Ishikawa (cell line): ENCODE results near the gene STRADB.

Experiments used
- CEBPB ChIP-seq: IDR thresholded peaks from 2 replicates; pipeline ENCODE4 v1.6.1; 2012
- CREB1 ChIP-seq: IDR thresholded peaks from 2 replicates; pipeline ENCODE4 v1.6.1; 2012; ENCODE audit warnings: low read depth
- EGR1 ChIP-seq: IDR thresholded peaks from 2 replicates; pipeline ENCODE4 v1.6.1; 2012
- EP300 ChIP-seq: IDR thresholded peaks from 2 replicates; pipeline ENCODE4 v1.6.1; 2012; ENCODE audit warnings: borderline replicate concordance
- FOXM1 ChIP-seq: IDR thresholded peaks from 2 replicates; pipeline ENCODE4 v1.6.1; 2012; ENCODE audit warnings: low read depth, borderline replicate concordance
- MAX ChIP-seq: IDR thresholded peaks from 2 replicates; pipeline ENCODE4 v1.6.1; 2012
- NFIC ChIP-seq: IDR thresholded peaks from 2 replicates; pipeline ENCODE4 v1.6.1; 2012
- RAD21 ChIP-seq: IDR thresholded peaks from 2 replicates; pipeline ENCODE4 v1.6.1; 2012; ENCODE audit warnings: low read depth
- REST ChIP-seq: IDR thresholded peaks from 2 replicates; pipeline ENCODE4 v1.6.1; 2012; ENCODE audit warnings: low read depth, mild to moderate bottlenecking
- TAF1 ChIP-seq: IDR thresholded peaks from 2 replicates; pipeline ENCODE4 v1.6.1; 2012; ENCODE audit warnings: low read depth, mild to moderate bottlenecking
- TCF12 ChIP-seq: IDR thresholded peaks from 2 replicates; pipeline ENCODE4 v1.6.1; 2012; ENCODE audit warnings: low read depth
- TEAD4 ChIP-seq: IDR thresholded peaks from 2 replicates; pipeline ENCODE4 v1.6.1; 2012
- USF1 ChIP-seq: IDR thresholded peaks from 2 replicates; pipeline ENCODE4 v1.6.1; 2012
- YY1 ChIP-seq: IDR thresholded peaks from 2 replicates; pipeline ENCODE4 v1.6.1; 2012; ENCODE audit warnings: low read depth
- ZBTB7A ChIP-seq: IDR thresholded peaks from 2 replicates; pipeline ENCODE4 v1.6.1; 2012; ENCODE audit warnings: low read depth

Gene STRADB

GRCh38 chr2:201452058-201452921, 750 bp downstream of the STRADB start:
- no peak for TF ChIP-seq RAD21
- TF ChIP-seq MAX: no peak; the same call in 1 of the 2 replicates
- no peak for TF ChIP-seq YY1
- no peak for TF ChIP-seq CEBPB
- TF ChIP-seq USF1: no peak
- no peak for TF ChIP-seq TEAD4
- no peak for TF ChIP-seq EP300
- no peak for TF ChIP-seq ZBTB7A
- TF ChIP-seq REST: no peak
- TF ChIP-seq FOXM1: no peak

GRCh38 chr2:201452922-201453643, 1.5 kb downstream of the STRADB start:
- TF ChIP-seq EGR1 (no peak), TCF12 (no peak), TEAD4 (no peak), FOXM1 (no peak)

GRCh38 chr2:201458381-201458780, 6.8 kb downstream of the STRADB start:
- TF ChIP-seq YY1 (no peak), REST (no peak), TAF1 (no peak), EGR1 (no peak), ZBTB7A (no peak), CREB1 (no peak), CEBPB (no peak), TCF12 (no peak), USF1 (no peak), EP300 (no peak), RAD21 (no peak), TEAD4 (no peak), NFIC (no peak), MAX (no peak), FOXM1 (no peak)

- TF ChIP-seq FOXM1 (no peak), ZBTB7A (no peak), NFIC (no peak), YY1 (no peak), EP300 (no peak), TAF1 (no peak), TCF12 (no peak), CEBPB (no peak), CREB1 (no peak), MAX (no peak)
These were observed 9.0 kb downstream of the STRADB start for GRCh38 chr2:201460532-201460931.

- TF ChIP-seq EP300 (no peak), YY1 (no peak), CEBPB (no peak), TCF12 (no peak), USF1 (no peak), ZBTB7A (no peak), CREB1 (no peak), FOXM1 (no peak), MAX (no peak), REST (no peak), TAF1 (no peak), RAD21 (no peak), NFIC (no peak), EGR1 (no peak), TEAD4 (no peak)
These were observed 13.0 kb downstream of the STRADB start for GRCh38 chr2:201464547-201464946.
